Measurements from ENCODE around the gene NHERF2.

GRCh38 chr16:2037115-2037514, 10.4 kb downstream of the NHERF2 start:
- no peak for TF ChIP-seq CTCF (conservative IDR thresholded peaks at IDR 0.05)
- no peak for TF ChIP-seq EZH2 (IDR thresholded peaks at IDR 0.05; ENCODE audit: low read depth)

Data from PC-9 (cell line).